GM12878 (cell line): ENCODE results near the gene SNRNP25. TPM values are rescaled to one million over a fixed set of nuclear protein-coding genes. Genes with fewer than 3 reads are reported as not detected.

ENCODE experiments used
- ATAC-seq: fragments of 200-7000 bp; cut with Tn5 transposase; 3 replicates; pipeline ENCODE4 v1.9.1; 2020; ENCODE audit warnings: mild to moderate bottlenecking, moderate library complexity
- BruUV-seq: library from RNA; stranded (reverse); fragments of 400-500 nt; replicated peaks from 2 replicates; lab custom pipeline; 2021; lab: Mats Ljungman, UMichigan
- CTCF ChIA-PET: fragments of 300-600 bp; sonication (Branson Sonifier 250); formaldehyde crosslinking; extraction: SDS; loops from one replicate; lab custom pipeline; 2021; ENCODE audit warnings: inconsistent platforms; lab: Yijun Ruan, JAX
- POLR2A ChIA-PET: fragments of 350-600 bp; formaldehyde crosslinking; extraction: SDS; loops from one replicate; lab custom pipeline; 2021; ENCODE audit warnings: inconsistent platforms; lab: Charles Lee
- RAD21 ChIA-PET: fragments of 300-600 bp; sonication (Branson Sonifier 250); formaldehyde crosslinking; loops from one replicate; lab custom pipeline; 2023; ENCODE audit warnings: antibody characterized with exemption; ENCODE audit not compliant: unreplicated experiment; lab: Charles Lee
- SMC1A ChIA-PET: fragments of 300-600 bp; sonication (Branson Sonifier 250); formaldehyde crosslinking; loops from one replicate; lab custom pipeline; 2023; ENCODE audit not compliant: unreplicated experiment, uncharacterized antibody; lab: Charles Lee
- DNase-seq: peaks from one replicate; pipeline ENCODE4 v3.0.0-alpha.2; 2011; ENCODE audit warnings: low read depth, low spot score
- FAIRE-seq: peaks from 3 replicates; lab custom pipeline; 2011; peaks lifted over from hg19 to GRCh38; lab: Jason Lieb, UNC
- H2AFZ ChIP-seq: 2 replicates; pipeline ENCODE4 v1.6.0; 2011; ENCODE audit warnings: low read depth, low read length, control low read depth; ENCODE audit not compliant: control insufficient read depth
- H3K27ac ChIP-seq: 2 replicates; pipeline ENCODE4 v1.5.1; 2011; ENCODE audit warnings: control low read depth; ENCODE audit not compliant: control insufficient read depth, insufficient read depth
- H3K27me3 ChIP-seq, 2 experiments: replicated peaks in 1 of 2; 2 replicates each; pipeline versions ENCODE4 v1.6.0 to v1.6.1; 2011; ENCODE audit warnings: low read length in 1 of 2; ENCODE audit not compliant: control insufficient read depth in 2 of 2, insufficient read depth in 2 of 2
- H3K36me3 ChIP-seq, 2 experiments: 2 replicates each; pipeline ENCODE4 v1.5.1; 2011; ENCODE audit warnings: low read length in 1 of 2; ENCODE audit not compliant: control insufficient read depth in 2 of 2, insufficient read depth in 2 of 2
- H3K4me1 ChIP-seq: 2 replicates; pipeline ENCODE4 v1.6.1; 2011; ENCODE audit warnings: mild to moderate bottlenecking, low read length, moderate library complexity, mixed read lengths; ENCODE audit not compliant: control insufficient read depth, insufficient read depth
- H3K4me2 ChIP-seq: 2 replicates; pipeline ENCODE4 v1.6.0; 2011; ENCODE audit warnings: control low read depth; ENCODE audit not compliant: control insufficient read depth, insufficient read depth
- H3K4me3 ChIP-seq: fragments of 200-600 bp; sonication (generic); 2 replicates; pipeline ENCODE4 v1.5.1; 2016
- H3K79me2 ChIP-seq: 2 replicates; pipeline ENCODE4 v1.6.0; 2011; ENCODE audit warnings: low read length; ENCODE audit not compliant: control insufficient read depth, insufficient read depth
- H3K9ac ChIP-seq: 2 replicates; pipeline ENCODE4 v1.8.0; 2011; ENCODE audit warnings: low read length, control low read depth, mixed read lengths; ENCODE audit not compliant: control insufficient read depth, insufficient read depth
- H3K9me3 ChIP-seq: replicated peaks from 3 replicates; pipeline ENCODE4 v1.5.1; 2011; ENCODE audit warnings: mild to moderate bottlenecking, low read length; ENCODE audit not compliant: control insufficient read depth, insufficient read depth
- H4K20me1 ChIP-seq: 2 replicates; pipeline ENCODE4 v1.6.0; 2011; ENCODE audit not compliant: control insufficient read depth, insufficient read depth
- HDAC2 ChIP-seq: fragments of 200-600 bp; sonication (generic); IDR thresholded peaks from 2 replicates; pipeline ENCODE4 v1.6.1; 2017
- PAX8 ChIP-seq: fragments of 450-650 bp; IDR thresholded peaks from 2 replicates; pipeline ENCODE4 v1.6.1; 2017; ENCODE audit warnings: mild to moderate bottlenecking, moderate library complexity
- RAD51 ChIP-seq: fragments of 450-650 bp; IDR thresholded peaks from 2 replicates; pipeline ENCODE4 v1.6.1; 2016; ENCODE audit warnings: moderate library complexity, mild to moderate bottlenecking, inconsistent platforms
- RFX5 ChIP-seq: IDR thresholded peaks from 2 replicates; pipeline ENCODE4 v1.6.1; 2011; ENCODE audit warnings: low read depth, low read length, improper control_type of control experiment
- SMC3 ChIP-seq: IDR thresholded peaks from 2 replicates; pipeline ENCODE4 v1.6.1; 2011; ENCODE audit warnings: low read length, improper control_type of control experiment, borderline replicate concordance
- SUZ12 ChIP-seq: fragments of 200-600 bp; sonication (generic); IDR thresholded peaks from one replicate; pipeline ENCODE4 v1.6.1; 2018; ENCODE audit warnings: antibody characterized with exemption, mild to moderate bottlenecking; ENCODE audit not compliant: unreplicated experiment
- TCF7 ChIP-seq: IDR thresholded peaks from 2 replicates; pipeline ENCODE4 v1.6.1; 2014; ENCODE audit warnings: antibody characterized with exemption, borderline replicate concordance
- ZNF687 ChIP-seq: fragments of 450-650 bp; IDR thresholded peaks from 2 replicates; pipeline ENCODE4 v1.6.1; 2017; ENCODE audit warnings: mild to moderate bottlenecking, moderate library complexity
- WGBS: methylation state at CpG from one replicate; pipeline ENCODE4 v1.1.6; 2016; ENCODE audit warnings: low lambda C conversion rate; ENCODE audit not compliant: insufficient replicate concordance, insufficient coverage; ENCODE audit errors: missing lambda C conversion rate; 5-methylcytosine and 5-hydroxymethylcytosine counted together
- in situ Hi-C: fragments of 300-500 bp; cut with MboI; formaldehyde crosslinking; loops from 9 replicates; pipeline ENCODE4 v1.14.3; 2018; ENCODE audit warnings: mixed read lengths
- intact Hi-C: fragments of 100-400 bp; cut with micrococcal nuclease; formaldehyde crosslinking; loops from one replicate; pipeline ENCODE4 v1.14.2; 2022; ENCODE audit not compliant: unreplicated experiment
- polyA plus RNA-seq, 11 experiments: library from polyadenylated mRNA; depleted of rRNA in 4 of 11; unstranded in 6 of 11; stranded (reverse) in 5 of 11; fragments of >200 nt; fragmentation: Nextera tagmentation in 4 of 11; fragmentation: Illumina TruSeq in 1 of 11; extraction: Ambion mirVana in 4 of 11; extraction: Trizol in 1 of 11; gene quantifications; 1 replicate in 1 of 11; 2 replicates in 10 of 11; pipeline versions ENCODE4 v1.2.1 to v1.2.3, GENCODE V29; 2011 to 2016; ENCODE audit warnings: inconsistent platforms in 2 of 11, missing spikeins in 2 of 11, low read depth in 1 of 11
- total RNA-seq, 4 experiments: library from RNA; depleted of rRNA in 3 of 4; stranded (reverse); fragments of >200 nt in 3 of 4; fragmentation: Illumina TruSeq in 1 of 4; extraction: Trizol in 1 of 4; gene quantifications; 2 replicates each; pipeline versions ENCODE4 v1.2.1 to v1.2.3, GENCODE V29; 2013 to 2021
- TF ChIP-seq, protein P1 (sequence below): IDR thresholded peaks from 2 replicates; pipeline ENCODE4 v1.6.1; 2012; ENCODE audit warnings: improper control_type of control experiment, low read depth, low read length; ENCODE audit not compliant: insufficient replicate concordance
- TF ChIP-seq, protein P2 (sequence below): fragments of 450-650 bp; IDR thresholded peaks from 2 replicates; pipeline ENCODE4 v1.6.1; 2018; ENCODE audit warnings: borderline replicate concordance, mild to moderate bottlenecking; ENCODE audit not compliant: partially characterized antibody

Gene SNRNP25
- total and polyA plus RNA-seq, 10 of the 15 experiments (the other 5 are each of a cell fraction or from before 2014, with no cell fraction given), result 40.9 to 138 (median 67.2) TPM

DNA sequence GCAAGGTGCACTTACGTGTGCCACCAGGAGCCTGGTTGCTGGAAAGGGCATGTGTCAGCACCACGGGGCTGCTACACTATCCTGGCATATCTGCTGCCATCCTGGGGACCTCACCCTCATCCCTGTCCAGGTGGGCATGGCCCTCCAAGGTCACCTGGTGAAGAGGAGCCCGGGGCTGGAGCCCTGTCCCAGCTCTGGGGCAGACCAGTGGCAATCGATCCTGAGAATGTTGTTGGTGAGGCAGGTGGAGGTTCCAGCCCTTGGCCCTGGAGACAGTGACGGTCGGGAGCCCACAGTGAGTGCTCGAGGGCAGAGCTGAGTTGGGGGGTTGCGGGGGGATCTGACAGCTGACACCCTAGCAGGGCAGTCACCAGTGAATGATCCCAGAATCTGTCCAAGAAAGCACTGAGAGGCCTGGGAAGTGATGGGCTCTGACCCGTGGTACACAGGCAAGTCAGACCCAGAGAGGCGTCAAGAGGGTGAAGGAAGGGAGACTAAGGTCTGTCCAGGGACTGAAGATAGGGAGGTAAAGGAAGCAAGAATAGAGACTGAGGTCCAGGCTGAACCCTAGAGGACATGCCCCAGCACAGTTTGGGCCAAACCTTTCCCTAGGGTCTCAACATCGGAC, 17.8 kb upstream of the SNRNP25 start:
- intact Hi-C loops, result no loop called here
- H3K9ac ChIP-seq, result no peak overlapping the region
- peaks cover 34% of the 10 kb centered on the region for H3K4me1 ChIP-seq
- H2AFZ ChIP-seq, result no peak overlapping the region
- H4K20me1 ChIP-seq, result no peaks in the 10 kb centered on the region
- DNase-seq, result no peak
- FAIRE-seq, result no peak
- no peak overlapping the region for H3K4me3 ChIP-seq
- ChIA-PET CTCF (no interaction called here), SMC1A (no interaction called here), POLR2A (interaction anchor here (0.6 to 1.9 kb wide), 3 partner anchors 17 to 1446 kb away, joined by 3 to 5 read pairs (median 4); partner anchors contain the start of genes POLR3K and SNRNP25), RAD21 (interaction anchor here (1.5 kb wide), 1 partner anchor 61 kb away, joined by 4 read pairs; no protein-coding TSS in a partner anchor)
- 74% methylated on average over 11 of the region's 11 CpGs for WGBS
- no peaks in the 10 kb centered on the region for H3K9me3 ChIP-seq
- no peak overlapping the region; the same call in 1 of the 2 replicates for H3K27ac ChIP-seq
- no TSS peak for BruUV-seq
- peaks cover 0 to 8% of the 10 kb centered on the region in 2 experiments; a peak in 2 of 4 replicates for H3K36me3 ChIP-seq
- H3K27me3 ChIP-seq, result no peaks in the 10 kb centered on the region
- no peaks in the 10 kb centered on the region for H3K79me2 ChIP-seq
- TF ChIP-seq RFX5 (no peak), SUZ12 (no peak), TCF7 (no peak), HDAC2 (no peak), SMC3 (no peak), RAD51 (no peak), ZNF687 (no peak), PAX8 (no peak)
- TF ChIP-seq, protein P1, sequence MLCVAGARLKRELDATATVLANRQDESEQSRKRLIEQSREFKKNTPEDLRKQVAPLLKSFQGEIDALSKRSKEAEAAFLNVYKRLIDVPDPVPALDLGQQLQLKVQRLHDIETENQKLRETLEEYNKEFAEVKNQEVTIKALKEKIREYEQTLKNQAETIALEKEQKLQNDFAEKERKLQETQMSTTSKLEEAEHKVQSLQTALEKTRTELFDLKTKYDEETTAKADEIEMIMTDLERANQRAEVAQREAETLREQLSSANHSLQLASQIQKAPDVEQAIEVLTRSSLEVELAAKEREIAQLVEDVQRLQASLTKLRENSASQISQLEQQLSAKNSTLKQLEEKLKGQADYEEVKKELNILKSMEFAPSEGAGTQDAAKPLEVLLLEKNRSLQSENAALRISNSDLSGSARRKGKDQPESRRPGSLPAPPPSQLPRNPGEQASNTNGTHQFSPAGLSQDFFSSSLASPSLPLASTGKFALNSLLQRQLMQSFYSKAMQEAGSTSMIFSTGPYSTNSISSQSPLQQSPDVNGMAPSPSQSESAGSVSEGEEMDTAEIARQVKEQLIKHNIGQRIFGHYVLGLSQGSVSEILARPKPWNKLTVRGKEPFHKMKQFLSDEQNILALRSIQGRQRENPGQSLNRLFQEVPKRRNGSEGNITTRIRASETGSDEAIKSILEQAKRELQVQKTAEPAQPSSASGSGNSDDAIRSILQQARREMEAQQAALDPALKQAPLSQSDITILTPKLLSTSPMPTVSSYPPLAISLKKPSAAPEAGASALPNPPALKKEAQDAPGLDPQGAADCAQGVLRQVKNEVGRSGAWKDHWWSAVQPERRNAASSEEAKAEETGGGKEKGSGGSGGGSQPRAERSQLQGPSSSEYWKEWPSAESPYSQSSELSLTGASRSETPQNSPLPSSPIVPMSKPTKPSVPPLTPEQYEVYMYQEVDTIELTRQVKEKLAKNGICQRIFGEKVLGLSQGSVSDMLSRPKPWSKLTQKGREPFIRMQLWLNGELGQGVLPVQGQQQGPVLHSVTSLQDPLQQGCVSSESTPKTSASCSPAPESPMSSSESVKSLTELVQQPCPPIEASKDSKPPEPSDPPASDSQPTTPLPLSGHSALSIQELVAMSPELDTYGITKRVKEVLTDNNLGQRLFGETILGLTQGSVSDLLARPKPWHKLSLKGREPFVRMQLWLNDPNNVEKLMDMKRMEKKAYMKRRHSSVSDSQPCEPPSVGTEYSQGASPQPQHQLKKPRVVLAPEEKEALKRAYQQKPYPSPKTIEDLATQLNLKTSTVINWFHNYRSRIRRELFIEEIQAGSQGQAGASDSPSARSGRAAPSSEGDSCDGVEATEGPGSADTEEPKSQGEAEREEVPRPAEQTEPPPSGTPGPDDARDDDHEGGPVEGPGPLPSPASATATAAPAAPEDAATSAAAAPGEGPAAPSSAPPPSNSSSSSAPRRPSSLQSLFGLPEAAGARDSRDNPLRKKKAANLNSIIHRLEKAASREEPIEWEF, result no peak
- TF ChIP-seq, protein P2, sequence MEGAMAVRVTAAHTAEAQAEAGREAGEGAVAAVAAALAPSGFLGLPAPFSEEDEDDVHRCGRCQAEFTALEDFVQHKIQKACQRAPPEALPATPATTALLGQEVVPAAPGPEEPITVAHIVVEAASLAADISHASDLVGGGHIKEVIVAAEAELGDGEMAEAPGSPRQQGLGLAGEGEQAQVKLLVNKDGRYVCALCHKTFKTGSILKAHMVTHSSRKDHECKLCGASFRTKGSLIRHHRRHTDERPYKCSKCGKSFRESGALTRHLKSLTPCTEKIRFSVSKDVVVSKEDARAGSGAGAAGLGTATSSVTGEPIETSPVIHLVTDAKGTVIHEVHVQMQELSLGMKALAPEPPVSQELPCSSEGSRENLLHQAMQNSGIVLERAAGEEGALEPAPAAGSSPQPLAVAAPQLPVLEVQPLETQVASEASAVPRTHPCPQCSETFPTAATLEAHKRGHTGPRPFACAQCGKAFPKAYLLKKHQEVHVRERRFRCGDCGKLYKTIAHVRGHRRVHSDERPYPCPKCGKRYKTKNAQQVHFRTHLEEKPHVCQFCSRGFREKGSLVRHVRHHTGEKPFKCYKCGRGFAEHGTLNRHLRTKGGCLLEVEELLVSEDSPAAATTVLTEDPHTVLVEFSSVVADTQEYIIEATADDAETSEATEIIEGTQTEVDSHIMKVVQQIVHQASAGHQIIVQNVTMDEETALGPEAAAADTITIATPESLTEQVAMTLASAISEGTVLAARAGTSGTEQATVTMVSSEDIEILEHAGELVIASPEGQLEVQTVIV, result no peak
- TF ChIP-seq, all 136 proteins: peak for 0
- in situ Hi-C loops, result no loop called here
- 0 out of 2 replicates have a peak overlapping the region, but pooled peaks have one; percentile 18 for H3K4me2 ChIP-seq
- no peak for ATAC-seq
